ENCODE data around the gene MUC7. TPM values are rescaled to one million over a fixed set of nuclear protein-coding genes. Genes with fewer than 3 reads are reported as not detected.

The MUC7 gene
- total RNA-seq, 1 donor from 2014 or later, result not detected

Other genes starting within 250 kb of the MUC7 start
- not detected for gene FDCSP, start 246.1 kb upstream of the MUC7 start, total RNA-seq
- gene CSN3, start 229.6 kb upstream of the MUC7 start, total RNA-seq, result not detected
- not detected for gene CABS1, start 137.2 kb upstream of the MUC7 start, total RNA-seq
- not detected for gene SMR3A, start 111.4 kb upstream of the MUC7 start, total RNA-seq
- gene SMR3B, start 89.1 kb upstream of the MUC7 start, total RNA-seq, result not detected
- not detected for gene OPRPN, start 74.3 kb upstream of the MUC7 start, total RNA-seq
- not detected for gene AMTN, start 46.4 kb downstream of the MUC7 start, total RNA-seq
- gene AMBN, start 120.1 kb downstream of the MUC7 start, total RNA-seq, result not detected
- 0.05 TPM for gene ENAM, start 156.5 kb downstream of the MUC7 start, total RNA-seq
- 374 TPM for gene JCHAIN, start 194.3 kb downstream of the MUC7 start, total RNA-seq
- gene UTP3, start 216.3 kb downstream of the MUC7 start, total RNA-seq, result 26.0 TPM
- 89.2 TPM for gene RUFY3, start 249.8 kb downstream of the MUC7 start, total RNA-seq